GM10847 (cell line): Measurements from ENCODE around the gene LRP2.

Experiments
- POLR2A ChIP-seq: IDR thresholded peaks from 2 replicates; pipeline ENCODE4 v1.6.1; 2011; ENCODE audit not compliant: insufficient read length; ENCODE audit errors: extremely low read depth

Gene LRP2

GRCh38 chr2:169139145-169139544 is 223.2 kb downstream of the LRP2 start:
- TF ChIP-seq POLR2A: no peak

- TF ChIP-seq POLR2A: no peak
Observed at GRCh38 chr2:169137924-169138323, 224.4 kb downstream of the LRP2 start.

GRCh38 chr2:169136885-169137534 is 225.3 kb downstream of the LRP2 start:
- TF ChIP-seq POLR2A: no peak

- TF ChIP-seq POLR2A: no peak
Observed at GRCh38 chr2:169131587-169132512, 230.5 kb downstream of the LRP2 start.

- TF ChIP-seq POLR2A: no peak
Observed at GRCh38 chr2:169129703-169130243, 232.6 kb downstream of the LRP2 start.

- no peak for TF ChIP-seq POLR2A
Observed at GRCh38 chr2:169119851-169120250, 242.5 kb downstream of the LRP2 start.

- no peak for TF ChIP-seq POLR2A
Observed at GRCh38 chr2:169119123-169119760, 243.1 kb downstream of the LRP2 start.

- no peak for TF ChIP-seq POLR2A
Observed at GRCh38 chr2:169118060-169118459, 244.3 kb downstream of the LRP2 start.

- TF ChIP-seq POLR2A: no peak
Observed at GRCh38 chr2:169116993-169117392, 245.3 kb downstream of the LRP2 start.

- TF ChIP-seq POLR2A: no peak
Observed at GRCh38 chr2:169116327-169116726, 246.0 kb downstream of the LRP2 start.

GRCh38 chr2:169114056-169114455 is 248.3 kb downstream of the LRP2 start:
- no peak for TF ChIP-seq POLR2A

GRCh38 chr2:169112841-169113240 is 249.5 kb downstream of the LRP2 start:
- TF ChIP-seq POLR2A: no peak

- TF ChIP-seq POLR2A: no peak
Observed at GRCh38 chr2:169110916-169111315, 251.4 kb downstream of the LRP2 start.

GRCh38 chr2:169110419-169110818 is 251.9 kb downstream of the LRP2 start:
- no peak for TF ChIP-seq POLR2A
